ENCODE results near the gene ABLIM1.

The ABLIM1 gene

DNA sequence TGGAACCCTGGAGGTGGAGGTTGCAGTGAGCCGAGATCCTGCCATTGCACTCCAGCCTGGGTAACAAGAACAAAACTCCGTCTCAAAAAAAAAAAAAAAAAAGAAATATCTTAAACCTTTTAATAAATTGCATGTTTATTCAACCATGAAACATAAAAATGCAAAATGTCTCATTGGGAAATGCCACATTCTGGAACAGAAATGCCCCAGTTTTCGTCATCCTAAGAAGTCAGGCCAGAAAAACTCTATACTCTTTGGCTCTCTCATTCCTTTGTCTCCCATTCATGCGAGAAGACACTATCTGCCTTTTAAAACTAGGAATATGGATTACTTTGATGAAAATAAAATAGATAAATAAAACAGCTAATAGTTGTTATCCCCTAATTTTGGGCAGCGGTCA, 21.5 kb upstream of the ABLIM1 start:
- no peak for DNase-seq (ENCODE audit: low read depth)

DNA sequence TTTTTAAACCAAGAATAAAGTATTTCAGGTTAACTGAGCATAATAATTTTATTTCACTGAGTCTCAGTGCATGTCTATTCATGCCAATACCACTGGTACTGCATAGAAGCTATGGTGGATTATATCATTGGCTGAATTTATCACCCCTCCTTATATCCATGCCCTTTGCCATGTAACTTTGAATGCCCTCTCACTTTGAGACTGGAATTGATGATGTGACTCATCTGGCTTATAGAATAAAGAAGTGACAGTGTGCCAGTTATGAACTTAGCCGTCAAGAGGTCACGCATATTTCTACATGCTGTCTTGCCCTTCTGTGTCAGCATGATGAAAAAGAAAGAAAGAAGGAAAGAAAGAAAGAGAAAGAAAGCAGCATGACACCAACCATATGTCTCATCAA, 20.7 kb upstream of the ABLIM1 start:
- DNase-seq (ENCODE audit: low read depth): no peak

DNA sequence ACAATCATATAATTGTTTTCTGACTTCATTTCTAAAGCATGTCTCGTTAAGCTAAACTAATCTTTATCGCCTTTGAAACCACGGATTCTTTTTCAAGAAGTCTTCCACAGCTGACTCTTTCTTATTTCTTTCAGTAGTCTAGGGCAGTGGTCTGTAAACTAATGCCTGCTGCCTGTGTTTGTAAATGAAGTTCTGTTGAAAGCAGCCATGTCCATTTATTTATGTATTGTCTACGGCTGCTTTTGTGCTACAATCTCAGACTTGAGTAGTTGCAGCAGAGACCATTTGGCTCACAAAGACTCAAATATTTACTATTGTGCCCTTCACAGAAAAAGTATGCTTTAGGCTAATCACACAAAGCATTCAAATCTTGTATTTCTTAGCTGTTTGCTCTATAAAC, 20.3 kb upstream of the ABLIM1 start:
- DNase-seq (ENCODE audit: low read depth): no peak

DNA sequence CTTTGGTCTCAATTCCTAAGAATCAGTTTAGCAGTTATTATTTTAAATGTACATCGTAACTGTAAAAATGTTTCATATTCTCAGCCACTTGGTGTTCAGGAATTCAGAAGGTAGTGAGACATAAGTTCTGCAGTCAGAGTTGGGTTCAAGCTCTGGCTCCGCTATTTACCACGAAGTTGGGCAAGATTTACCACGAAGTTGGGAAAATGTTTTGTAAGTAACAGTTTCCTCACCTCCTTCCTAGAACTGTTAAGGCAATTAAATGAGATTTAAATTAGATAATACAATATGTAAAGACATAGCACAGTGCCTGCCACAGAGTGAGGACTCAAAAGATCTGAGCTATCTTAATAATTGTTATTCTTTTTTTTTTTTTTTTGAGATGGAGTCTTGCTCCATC, 16.3 kb upstream of the ABLIM1 start:
- no peak for DNase-seq (ENCODE audit: low read depth)

DNA sequence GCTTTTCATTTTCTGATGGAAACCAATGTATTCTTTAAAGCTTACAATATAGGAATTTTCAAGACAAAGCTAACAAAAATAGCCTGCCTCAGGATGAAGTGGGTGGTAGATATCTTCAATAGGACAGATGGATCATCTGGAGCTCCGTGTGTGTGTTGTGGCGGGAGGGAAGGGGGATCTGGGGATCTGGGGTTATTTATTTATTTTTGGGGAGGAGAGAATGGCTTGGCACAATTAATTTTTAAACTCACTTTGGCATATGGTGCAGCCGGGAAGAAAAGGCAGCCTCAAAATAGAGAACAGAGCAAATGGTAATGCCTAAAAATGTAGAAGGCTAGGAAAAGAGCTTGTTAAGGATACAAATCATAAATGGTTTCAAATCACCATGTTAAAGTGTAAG, 11.6 kb upstream of the ABLIM1 start:
- DNase-seq (ENCODE audit: low read depth): no peak

DNA sequence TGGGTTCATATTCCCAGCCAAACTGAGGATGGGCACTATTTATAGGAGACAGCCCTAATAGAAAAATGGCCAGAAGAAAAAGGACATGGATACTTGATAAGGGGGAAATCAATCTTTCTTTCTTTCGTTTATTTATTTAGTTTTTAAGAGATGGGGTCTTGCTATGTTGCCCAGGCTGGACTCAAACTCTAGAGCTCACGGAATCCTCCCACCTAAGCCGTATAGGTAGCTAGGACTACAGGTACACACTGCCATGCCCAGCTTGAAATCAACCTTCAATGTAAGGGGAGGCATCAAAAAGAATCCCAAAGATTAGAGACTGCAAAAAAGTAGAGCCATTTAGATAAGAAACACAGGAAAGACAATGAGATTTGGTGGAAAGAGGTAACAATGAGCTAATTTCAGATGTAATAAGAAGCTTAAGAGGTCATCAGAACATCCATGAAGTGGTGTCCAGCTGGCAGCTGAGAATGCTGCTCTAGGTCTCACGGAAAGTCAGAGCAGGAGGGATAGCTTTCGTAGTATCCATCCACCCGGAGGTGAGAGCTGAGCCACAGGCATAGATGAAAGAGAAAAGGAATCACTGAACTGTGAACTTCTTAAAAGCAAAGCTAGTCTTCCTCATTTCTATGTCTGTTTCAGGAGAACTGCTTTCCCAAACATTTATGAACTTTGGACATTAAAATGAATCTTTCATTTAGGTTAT, 10.5 kb upstream of the ABLIM1 start:
- no peak for DNase-seq (ENCODE audit: low read depth)

DNA sequence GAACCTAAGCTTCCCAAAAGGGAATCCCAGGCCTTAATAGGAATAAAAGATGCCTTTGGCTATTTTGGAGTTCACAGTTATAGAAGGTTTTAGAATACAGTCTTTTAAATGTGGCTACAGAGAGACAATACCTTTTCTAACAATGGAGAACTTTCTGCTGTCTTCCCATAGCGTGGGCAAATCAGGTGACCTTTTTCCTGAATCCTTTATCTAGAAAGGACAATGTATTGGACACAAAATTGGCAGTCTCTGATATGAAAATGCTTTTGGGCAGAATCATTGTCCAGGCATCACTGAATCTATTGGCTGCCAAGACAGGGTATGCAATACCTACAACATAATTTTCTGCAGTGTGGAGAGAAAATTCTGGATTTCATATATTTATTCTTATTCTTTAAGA, 7.8 kb upstream of the ABLIM1 start:
- no peak for DNase-seq (ENCODE audit: low read depth)

DNA sequence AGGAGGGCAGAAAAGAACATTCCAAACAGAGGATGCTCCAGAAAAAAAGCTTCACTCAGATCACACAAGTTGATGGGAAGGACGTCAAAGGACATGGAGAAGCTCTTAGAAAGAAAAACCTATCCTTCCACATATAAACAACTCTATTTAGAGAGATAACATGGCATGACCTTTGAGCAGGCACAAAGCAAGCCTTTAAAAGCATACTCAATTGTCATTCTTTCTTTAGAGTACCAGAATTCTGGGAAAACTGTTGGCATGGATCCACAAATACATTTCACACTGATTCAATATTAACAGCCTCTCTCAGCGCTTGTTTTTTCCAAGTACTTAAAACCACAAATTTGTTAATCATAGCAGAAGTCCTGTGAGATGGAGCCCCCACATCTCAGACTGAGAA, 7.3 kb upstream of the ABLIM1 start:
- no peak for DNase-seq (ENCODE audit: low read depth)

DNA sequence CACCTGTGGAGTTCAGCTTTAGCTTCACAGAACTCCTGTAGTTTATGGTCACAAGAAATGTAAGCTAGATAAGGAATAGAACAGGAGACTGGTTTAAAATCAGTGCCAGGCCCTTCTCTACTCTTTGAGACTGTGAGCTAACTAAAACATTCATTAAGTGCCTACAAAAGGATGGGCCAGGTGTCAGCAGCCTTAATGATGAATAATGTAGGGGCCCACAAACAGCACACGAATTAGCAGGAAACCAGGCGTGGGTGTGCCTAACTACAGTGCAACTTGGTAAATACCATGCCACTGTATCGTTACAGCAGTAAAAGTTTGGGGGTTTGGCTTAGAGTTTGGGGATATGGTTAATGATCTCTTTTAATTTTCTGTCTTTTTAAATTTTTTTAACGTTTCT, 6.1 kb upstream of the ABLIM1 start:
- no peak for DNase-seq (ENCODE audit: low read depth)

DNA sequence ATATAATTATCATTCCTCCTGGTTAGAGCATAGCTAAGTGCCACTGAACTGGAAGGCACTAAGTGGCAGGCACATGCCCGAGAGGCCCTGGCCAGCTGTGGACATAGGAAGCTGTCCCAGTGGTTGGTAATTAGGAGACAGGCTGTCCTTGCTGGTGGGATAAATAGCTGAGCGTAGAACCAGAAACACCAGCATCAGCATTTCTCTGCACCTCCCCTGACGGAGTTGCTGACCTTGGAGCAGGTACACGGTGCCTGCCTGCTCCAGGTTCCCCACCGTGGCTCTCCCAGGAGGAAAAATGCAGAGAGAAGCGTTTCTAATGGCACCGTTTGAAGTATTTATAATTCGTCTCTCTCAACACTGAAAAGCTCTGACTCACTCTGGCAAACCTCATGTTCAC, 5.6 kb upstream of the ABLIM1 start:
- DNase-seq (ENCODE audit: low read depth): no peak

DNA sequence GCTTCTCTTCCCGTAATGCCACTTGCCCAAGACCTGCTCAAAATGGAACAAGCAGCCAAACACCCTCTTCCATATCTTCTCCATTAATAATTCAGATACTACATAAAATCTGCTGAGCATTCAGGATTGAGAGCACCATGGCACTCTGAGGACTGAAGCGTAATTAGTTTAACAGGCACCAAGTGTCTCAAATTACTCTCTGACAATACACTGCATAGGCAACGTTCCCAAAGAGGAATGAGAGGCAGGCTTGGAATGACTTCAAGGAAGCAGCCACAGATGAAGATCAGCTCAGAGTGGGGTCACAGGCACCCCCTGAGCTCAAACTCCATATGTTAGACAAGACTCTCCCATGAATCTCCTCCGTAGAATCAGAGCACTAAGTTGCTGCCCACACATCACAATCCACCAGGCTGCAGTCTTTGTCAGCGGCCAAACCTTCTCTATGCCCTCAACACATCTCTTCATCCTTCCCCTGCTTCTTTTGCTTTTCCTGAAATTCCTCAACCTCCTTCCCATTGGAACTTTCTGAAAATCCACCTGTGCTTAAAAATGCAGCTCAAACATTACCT, 4.7 kb upstream of the ABLIM1 start:
- no peak for DNase-seq (ENCODE audit: low read depth)

DNA sequence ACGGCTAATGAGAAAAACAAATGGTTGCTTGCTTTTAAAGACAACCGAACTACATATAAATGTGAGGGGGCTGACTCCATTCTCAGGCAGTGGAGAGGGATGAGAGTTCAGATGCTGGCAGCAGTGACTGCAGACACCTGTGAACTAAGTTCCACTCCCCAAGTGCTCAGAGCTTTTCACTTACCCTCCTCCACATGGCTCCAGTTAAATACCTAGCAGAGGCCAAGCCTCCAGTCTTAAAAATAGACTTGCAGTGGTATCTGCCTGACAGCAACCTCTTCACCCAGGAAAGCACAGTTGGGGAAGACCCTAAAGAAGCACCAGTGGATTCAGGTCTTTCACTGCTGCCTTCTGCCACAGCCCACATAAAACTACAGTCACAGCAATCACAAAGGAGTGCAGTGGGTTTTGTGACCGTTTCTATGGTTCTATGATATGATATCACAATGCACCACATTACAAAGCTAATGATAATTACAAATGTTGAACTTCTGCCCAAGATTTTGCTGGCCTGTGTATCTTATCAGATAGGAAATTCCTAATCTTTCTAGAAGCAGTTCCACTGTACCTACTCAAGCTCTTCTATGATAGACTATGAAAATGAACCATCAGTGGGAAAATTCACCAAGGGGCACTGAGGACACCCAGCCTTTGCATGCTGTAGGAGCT, 3.3 kb upstream of the ABLIM1 start:
- DNase-seq (ENCODE audit: low read depth): no peak

DNA sequence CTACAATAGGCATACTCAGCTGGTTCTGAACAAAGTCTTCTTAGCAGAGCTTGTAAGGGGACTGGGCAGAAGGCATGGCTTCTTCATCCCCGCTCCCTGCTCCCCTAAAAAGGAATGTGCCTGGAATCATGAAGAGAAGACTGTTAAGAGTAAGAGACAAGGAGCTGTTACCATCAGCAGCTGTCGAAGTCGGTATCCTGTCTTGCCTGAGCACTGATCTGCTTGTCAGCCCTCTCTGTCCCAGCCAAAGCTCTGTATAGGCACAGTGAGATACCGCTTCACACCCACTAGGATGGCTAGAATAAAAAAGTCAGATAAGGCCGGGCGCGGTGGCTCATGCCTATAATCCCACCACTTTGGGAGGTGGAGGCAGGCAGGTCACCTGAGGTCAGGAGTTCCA, 2.4 kb downstream of the ABLIM1 start:
- no peak for DNase-seq (ENCODE audit: low read depth)

DNA sequence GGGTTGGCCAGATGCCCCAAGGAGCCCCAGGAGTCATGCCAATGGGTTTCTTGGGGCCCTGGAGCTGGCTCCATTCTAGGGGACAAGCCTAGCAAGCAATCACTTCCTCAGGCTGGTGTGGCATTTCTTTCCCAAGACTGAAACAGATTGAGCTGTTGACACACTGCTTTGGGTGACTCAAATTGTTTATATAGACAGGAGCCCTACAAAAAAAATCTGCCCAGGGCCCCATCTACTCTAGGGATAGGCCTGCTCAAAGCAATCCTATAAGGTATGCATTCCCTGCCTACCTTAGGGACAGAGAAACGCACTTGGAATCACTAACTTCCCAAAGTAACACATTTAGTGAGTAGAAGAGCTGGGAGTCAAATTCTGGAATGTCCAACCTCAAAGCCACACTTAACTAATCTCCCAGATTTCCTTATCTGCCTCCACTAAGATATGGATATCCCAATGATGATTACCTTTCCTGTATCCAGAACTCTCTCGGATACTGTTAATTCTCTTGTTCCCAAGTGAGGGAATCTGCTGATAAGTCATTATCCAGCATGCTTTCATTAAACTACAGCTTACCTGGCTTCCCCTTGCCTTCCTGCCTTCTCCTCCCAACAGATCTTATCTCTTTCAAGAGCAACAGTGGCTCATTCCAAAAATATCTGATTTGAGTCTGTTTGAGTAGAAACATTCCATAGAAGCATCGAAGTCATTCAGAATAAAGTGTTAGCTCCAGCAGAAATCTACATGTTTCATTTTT, 3.1 kb downstream of the ABLIM1 start:
- DNase-seq (ENCODE audit: low read depth): no peak

DNA sequence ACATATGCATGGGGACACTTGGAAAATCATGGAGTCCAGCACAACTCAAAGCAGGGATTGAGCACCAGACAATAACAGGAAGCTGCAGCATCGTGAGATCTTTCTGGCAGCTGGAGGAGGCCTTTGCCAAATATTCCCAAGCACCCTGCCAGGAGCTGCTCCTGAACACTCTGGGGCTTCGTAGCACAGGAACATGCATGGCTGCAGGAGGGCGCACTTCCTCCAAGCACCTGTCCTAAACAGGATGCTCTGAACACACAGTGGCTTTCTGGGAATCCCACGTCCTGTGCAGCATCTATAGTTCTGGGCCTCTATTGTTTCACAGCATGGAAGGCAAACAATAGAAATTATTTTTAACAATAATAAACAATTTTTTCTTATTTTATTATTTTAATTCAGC, 4.1 kb downstream of the ABLIM1 start:
- no peak for DNase-seq (ENCODE audit: low read depth)

DNA sequence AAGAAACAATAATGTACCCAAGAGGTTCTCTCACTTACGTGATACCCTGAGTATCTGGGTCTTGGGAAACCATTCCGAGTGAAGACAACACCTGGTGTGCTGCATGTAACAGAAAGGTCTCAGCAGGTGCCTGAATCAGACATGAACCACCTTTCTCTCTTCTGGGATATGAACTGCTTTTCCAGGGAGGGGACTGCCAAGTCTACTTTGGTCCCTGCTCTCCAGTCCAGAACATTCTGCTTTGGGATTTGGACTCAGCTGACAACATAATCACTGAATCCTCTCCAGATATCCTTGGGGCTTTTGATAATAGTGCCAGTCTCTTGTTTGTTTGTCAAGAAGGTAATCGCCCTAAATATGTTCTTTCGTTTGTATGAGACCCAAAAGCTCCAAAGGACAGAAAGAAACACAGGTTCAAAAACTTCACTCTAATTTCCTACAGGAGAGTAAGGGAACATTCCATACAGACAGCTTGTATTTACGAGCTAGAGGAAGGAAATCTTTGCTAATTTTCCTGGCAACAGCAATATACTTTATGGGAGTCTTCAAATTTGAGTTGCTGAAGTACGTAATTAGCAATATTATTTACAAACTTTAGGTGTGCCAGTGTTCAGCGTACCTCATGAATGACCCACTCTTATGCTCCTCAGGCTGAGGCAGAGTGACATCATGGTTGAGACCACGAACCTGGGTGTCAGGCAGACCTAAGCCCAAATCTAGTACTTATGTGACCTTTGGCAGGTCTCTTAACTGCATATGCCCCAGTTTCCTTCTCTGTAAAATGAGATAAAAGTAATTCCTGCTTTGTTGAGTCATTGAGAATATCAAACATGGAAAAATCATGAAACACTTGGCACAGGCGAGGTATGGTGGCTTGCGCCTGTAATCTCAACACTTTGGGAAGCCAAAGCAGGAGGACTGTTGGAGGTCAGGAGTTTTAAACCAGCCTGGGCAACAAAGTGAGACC, 5.4 kb downstream of the ABLIM1 start:
- DNase-seq (ENCODE audit: low read depth): no peak

DNA sequence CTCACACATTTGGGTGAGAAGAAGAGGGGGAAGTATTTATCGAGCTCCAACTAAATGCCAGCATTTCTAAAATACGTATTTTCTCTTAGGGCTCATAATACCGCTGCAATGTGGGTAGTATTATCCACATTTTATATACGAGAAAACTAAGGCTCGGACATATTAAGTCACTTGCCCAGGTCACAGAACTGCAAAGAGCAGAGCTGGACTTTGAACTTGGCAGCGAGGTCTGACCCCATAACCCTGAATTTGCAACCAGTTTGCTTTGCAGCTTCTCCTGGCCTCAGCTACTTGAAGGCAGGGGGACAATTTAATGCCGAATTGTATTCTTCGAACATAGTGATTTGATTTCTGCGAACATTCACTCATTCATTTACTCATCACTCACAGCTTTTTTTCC, 7.2 kb downstream of the ABLIM1 start:
- no peak for DNase-seq (ENCODE audit: low read depth)

DNA sequence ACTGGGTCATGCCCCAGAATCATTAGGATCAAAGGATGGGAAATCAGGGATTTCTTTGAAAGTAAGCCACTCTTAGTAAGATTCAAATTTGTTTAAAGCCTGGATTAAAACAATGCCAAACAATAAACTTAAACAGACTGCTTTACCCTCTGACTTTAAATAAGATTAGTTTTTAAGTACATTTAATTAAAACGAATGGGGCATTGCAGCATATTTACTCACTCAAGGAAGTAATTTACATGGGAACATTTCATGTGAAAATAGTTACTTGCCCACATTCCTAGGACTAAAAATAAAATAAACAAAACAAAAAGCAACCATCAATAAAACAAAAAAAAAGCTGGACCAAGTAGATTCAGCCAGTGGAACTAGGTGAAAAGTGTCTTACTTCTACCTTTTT, 7.8 kb downstream of the ABLIM1 start:
- DNase-seq (ENCODE audit: low read depth): no peak

DNA sequence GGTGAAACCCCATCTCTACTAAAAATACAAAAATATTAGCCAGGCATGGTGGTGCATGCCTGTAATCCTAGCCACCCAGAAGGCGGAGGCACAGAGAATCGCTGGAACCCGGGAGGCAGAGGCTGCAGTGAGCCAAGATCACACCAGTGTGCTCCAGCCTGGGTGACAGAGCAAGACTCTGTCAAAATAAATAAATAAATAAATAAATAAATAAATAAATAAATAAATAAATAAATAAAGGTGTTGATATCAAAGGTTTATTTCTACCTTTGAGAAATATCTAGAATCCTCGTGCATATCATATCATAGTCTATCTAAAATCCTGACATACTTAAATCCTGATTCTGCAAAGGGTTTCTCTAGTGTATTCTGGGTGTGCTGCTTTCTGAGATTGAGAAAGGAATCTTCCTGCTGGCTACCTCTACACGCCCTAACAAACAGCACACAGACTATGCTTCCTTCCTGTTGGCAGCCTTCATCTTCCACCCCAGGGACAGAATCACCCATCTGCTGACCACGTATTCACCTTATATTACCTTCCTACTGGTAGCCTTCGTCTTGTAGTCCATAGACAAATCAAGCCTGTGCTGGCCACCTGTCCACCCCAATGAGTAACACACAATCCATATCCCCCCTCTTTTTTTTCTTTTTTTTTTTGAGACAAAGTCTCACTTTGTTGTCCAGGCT, 8.7 kb downstream of the ABLIM1 start:
- no peak for DNase-seq (ENCODE audit: low read depth)

DNA sequence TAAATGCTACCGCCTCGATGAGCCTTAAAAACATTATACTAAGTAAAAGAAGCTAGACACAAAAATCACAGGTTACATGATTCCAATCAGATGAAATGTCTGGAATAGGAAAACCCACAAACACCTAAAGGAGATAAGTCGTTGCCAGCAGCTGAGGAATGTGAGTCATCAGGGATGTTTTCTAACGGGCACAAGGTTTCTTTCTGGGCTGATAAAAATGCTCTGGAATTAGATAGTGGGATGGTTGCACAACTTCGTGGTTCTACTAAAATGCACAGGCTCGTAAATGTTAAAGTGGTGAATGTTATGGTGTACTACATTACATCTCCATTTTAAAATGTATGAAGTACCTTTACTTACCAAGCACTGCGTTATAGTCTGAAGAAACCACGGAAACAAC, 9.7 kb downstream of the ABLIM1 start:
- DNase-seq (ENCODE audit: low read depth): no peak

DNA sequence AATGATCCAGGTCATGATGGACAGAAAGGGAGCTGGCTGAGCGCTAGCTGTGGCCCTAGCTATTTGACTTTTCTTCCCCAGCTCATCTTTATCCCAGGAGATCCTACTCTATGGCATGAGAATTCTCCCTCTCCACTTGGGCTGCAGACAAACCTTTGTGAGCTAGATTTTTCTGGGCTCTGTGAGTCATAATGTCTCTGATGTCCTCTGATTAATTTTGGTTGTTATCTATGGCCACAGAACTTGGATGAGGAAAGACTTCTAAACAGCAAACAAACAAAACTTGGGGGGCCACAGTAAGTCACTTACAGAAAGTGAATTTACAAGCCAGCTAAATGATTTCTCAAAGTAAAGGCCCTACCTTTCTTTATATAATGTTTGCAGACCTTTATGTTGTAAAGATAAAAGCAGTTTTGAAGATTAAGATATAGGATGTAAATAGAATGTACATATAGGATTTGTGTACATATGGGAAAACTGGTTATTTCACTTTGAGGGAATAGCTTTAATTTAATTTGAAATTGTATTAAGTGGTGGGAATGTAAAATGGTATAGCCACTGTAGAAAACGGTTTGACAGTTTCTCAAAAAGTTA, 10.4 kb downstream of the ABLIM1 start:
- no peak for DNase-seq (ENCODE audit: low read depth)

Data from stimulated activated CD8-positive, alpha-beta memory T cell treated with anti-CD3 and anti-CD28 coated beads, Interleukin-12 subunit alpha, Interleukin-12 subunit beta, amount 100 ng/mL, for 1 hour (primary cell).